ENCODE data around the gene MYL2.

Gene MYL2

DNA sequence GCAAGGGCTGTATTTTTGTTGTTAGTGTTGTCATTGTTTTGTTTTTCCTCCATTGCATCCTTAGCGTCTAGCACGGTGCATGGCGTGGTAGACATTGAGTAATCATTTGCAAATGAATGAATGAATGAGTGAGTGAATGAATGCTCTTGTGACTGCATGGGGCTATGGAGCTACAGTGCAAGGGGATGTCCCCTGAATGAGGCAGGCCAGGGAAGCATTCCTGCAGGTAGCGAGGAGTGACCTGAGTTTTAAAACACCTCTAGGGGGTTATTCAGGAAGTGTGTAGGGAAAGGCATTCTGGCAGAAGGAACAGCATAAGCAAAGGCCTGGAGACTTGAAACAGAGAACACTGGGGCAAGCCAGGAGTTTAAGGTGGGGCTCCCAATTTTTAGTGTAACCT, 16.9 kb downstream of the MYL2 start:
- in situ Hi-C loops (cut with MboI; ENCODE audit: low sequenced_read_pairs) = no loop called here

DNA sequence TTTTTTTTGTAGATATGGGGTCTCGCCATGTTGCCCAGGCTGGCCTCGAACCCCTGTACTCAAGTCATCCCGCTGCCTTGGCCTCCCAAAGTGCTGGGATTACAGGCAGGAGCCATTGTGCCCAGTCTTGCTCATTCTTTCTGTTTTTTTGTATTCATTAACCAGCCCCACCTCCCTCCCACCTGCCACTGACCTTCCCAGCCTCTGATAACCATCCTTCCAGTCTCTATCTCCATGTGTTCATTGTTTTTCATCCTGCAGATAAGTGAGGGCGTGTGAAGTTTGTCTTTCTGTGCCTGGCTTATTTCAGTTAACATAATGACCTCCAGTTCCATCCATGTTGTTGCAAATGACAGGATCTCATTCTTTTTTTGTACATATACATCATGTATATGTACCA, 19.0 kb downstream of the MYL2 start:
- in situ Hi-C loops (cut with MboI; ENCODE audit: low sequenced_read_pairs) = no loop called here

DNA sequence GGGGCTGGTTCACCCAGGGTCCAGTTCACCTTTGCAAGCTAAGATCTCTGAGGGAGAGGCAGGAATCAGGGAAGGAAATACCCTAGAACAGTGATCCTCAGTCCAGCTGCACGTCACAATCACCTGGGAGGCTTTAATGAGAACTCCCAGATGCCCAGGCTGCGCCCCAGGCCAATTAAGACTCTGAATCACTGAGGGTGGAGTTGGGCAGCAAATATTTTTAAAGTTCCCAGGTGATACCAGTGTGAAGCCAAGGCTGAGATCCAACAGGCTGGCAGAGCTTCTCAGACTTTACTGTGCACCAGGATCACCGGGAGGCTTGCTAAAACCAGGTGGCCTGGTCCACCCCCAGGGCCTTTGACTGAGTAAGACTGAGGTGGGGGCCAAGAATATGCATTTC, 23.8 kb downstream of the MYL2 start:
- in situ Hi-C loops (cut with MboI; ENCODE audit: low sequenced_read_pairs) = no loop called here

DNA sequence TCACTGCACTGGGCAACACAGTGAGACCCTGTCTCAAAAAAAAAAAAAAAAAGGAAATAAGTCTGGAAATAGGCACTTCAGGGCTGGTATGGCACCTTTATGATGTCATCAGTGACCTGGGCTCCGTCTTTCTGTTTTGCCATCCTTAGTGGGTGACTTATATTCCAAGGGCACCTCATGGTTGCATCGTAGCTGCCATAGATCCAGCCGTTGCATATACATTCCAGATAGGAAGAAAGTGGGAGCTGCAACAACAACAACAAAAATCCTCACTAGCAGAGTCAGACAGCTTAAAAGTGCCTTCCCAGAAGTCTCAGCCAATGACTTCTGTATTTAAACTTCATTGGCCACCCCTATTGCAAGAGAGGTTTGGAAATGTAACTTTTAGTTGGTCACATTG, 26.4 kb downstream of the MYL2 start:
- in situ Hi-C loops (cut with MboI; ENCODE audit: low sequenced_read_pairs) = no loop called here

DNA sequence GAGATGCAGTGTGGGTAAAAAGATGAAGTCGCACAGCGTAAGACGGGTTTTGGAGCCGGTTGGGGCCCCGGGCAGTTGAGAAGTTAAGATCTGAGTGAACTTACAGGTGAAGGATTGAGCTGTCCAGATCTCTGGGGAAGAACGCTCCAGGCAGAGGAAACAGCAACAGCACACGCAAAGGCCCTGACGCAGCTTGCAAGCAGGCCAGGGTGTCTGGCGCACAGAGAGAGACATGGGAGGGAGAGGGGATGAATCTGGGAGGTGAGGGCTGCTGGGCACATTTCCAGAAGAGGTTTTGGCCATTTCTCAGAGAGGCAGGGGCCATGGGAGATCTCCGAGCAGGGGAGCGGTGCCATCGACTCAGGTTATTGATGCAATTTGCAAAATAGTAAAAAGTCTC, 31.0 kb downstream of the MYL2 start:
- in situ Hi-C loops (cut with MboI; ENCODE audit: low sequenced_read_pairs) = no loop called here

DNA sequence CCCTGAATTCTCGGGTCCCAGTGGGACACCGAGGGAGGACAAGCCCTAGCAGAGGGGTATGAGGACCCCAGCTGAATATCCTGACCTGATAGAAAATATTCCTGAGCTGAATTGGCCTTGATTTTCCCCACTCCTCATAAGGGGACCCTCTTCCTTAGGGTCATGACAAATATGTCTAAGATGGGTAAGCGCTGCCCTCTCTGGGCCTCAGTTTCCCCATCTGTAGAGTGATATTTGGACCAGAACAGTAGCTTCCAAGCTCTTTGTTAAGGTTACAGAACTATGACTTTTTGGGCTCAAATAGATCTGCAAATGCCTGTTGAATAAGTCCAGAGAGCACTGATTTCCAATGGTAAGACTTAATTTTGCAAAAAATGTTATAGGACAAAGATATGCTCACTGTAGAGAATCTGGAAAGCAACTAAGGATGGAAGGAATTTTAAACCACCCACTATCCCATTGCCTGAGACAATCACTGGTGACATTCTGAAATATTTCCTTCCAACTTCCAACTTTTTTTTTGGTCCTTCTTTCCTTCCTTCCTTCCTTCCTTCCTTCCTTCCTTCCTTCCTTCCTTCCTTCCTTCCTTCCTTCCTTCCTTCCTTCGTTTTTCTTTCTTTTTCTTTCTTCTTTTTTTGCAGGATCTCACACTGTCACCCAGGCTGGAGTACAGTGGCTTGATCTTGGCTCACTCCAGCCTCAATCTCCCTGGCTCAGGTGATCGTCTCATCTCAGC, 32.0 kb downstream of the MYL2 start:
- in situ Hi-C loops (cut with MboI; ENCODE audit: low sequenced_read_pairs) = no loop called here

DNA sequence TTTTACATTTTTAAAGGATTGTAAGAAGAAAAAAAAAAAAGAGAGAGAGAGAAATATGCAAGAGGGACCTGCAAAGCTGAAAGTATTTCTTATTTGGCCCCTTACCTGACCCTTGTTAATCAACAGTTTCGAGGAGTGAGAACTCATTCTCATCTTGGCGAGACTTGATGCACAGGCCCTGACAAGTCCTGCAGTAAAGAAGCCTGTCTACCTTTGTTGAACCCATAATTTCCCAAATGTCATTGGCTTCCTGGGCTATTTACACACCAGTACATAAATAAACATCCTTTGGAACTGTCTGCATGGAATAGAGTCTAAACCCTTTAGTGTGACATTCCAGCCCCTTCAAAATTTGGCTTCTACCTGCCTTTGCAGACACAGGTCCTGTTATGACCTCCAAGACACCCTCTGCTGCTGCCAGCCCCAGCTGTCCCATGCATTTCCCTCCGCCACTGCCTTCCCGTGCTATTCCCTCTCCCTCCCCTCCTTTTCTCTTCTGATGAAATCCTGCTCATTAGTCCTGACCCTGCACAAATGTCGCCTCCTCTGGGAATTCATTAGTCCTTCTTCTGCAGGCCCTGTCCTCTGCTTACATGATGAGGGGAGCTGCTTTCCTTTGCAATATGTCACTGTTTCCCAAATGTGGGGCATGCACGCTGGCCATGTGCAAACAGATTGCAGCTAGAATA, 35.1 kb downstream of the MYL2 start:
- in situ Hi-C loops (cut with MboI; ENCODE audit: low sequenced_read_pairs) = no loop called here

DNA sequence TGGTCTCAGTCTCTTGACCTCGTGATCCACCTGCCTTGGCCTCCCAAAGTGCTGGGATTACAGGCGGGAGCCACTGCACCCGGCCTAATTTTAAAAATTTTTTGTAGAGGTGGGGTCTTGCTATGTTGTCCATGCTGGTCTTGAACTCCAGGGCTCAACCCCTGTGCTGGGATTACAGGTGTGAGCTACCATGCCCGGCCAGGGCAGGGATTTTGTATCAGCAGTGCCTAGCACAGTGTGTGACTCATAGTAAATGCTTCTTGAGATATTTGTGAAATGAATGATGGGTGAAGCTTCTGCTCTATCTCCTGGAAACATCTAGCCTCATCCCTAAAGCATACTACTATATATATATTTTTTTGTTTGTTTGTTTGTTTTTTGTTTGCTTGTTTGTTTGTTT, 37.1 kb downstream of the MYL2 start:
- in situ Hi-C loops (cut with MboI; ENCODE audit: low sequenced_read_pairs) = no loop called here

DNA sequence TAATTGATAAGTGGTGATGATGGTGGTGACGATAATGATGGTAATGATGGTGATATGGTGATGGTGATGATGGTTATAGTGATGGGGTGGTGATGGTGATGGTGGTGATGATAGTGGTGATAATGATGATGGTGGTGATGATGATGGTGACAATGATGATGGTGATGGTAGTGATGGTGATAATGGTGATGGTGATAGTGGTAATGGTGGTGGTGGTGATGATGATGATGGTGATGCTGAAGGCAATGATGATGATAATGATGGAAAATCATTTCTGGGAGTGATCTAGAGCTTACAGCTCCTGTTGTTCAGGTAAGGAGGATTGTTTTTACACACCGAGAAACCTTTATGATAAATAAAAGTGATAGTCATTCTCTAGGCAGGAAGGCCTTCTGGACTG, 39.7 kb downstream of the MYL2 start:
- in situ Hi-C loops (cut with MboI; ENCODE audit: low sequenced_read_pairs) = no loop called here

DNA sequence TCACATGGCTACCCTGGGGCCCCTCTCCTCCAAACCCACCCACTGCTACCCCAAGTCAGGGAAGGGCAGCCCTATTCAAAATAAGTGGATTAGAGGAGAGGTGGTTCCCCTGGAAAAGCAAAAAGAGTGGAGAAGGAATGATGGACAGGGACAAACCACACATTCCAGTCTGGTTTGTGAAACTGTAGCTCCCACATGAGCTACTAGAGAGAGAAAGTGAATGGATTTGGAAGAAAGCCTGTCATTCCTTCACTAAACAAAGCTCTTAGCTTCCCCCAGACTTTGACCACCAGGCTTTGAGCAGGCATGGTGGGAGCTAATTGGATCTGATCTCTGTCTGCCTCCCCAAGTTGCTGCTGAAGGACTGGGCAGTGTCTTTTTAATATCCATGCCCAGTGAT, 45.6 kb downstream of the MYL2 start:
- in situ Hi-C loops (cut with MboI; ENCODE audit: low sequenced_read_pairs) = no loop called here

DNA sequence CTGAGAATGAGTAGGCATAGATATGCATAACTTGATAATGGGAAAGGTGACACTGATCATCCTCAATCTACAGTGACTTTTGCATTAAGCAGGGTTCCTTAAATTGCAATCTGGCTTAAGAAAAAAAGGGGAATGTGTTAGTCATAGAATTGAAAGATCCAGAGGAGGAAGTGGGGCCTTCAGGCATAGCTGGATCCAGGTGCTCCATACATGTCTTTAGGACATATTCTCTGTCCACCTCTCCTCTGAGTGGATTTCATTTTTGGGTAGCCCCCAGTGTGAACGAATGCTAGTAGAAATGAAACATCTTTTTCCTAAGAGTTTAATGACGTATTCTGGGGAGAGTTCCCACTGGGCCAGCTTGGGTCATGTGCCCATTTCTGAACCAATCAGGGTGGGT, 46.0 kb downstream of the MYL2 start:
- in situ Hi-C loops (cut with MboI; ENCODE audit: low sequenced_read_pairs) = no loop called here

DNA sequence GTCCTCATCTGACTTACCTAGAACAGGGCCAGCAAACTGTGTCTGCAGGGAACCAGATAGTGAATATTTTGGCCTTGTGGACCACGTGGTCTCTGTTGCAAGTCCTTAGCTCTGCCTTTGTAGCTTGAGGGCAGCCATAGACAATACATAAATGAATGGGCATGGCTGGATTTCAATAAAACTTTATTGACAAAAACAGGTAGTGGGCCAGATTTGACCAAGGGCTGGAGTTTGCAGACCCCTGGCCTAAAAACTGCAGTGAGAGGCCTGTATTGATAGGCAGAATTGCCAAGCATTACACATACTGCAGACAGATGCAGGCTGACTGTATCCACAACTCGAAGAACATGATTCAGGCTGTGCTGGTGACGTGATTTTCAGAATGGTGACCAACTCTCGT, 48.3 kb downstream of the MYL2 start:
- in situ Hi-C loops (cut with MboI; ENCODE audit: low sequenced_read_pairs) = no loop called here

DNA sequence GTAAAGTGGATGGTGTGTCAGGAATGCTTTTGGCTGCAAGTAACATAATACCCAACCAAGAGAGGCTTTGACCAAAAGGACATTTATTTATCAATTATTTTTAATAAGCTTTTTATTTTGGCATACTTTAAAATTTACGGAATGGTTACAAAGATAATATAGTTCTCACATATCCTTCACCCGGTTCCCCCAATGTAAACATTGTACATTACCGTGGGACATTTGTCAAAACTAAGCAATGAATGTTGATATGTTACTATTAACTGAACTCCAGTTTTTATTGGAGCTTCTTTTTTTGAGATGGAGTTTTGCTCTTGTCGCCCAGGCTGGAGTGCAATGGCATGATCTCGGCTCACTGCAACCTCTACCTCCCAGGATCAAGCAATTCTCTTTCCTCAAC, 50.6 kb downstream of the MYL2 start:
- in situ Hi-C loops (cut with MboI; ENCODE audit: low sequenced_read_pairs) = no loop called here

DNA sequence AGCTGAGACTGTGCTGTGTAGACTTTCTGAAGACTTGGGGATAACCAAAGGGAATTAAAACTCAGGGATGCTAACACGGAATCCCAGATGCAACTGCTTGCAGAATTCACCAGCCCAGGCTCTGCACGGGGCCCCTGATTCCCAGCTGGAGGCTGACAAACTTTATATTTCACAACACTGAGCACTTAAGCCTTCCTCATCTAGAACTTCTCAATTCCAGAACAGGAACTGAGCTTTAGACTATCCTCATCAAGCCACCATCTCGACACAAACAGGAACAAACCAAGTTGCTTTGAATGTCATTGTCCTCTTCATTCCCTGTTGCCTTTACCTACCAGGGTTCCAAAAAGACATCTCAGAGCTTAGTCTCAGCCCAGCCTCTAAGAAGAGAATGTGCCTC, 51.4 kb downstream of the MYL2 start:
- in situ Hi-C loops (cut with MboI; ENCODE audit: low sequenced_read_pairs) = no loop called here

DNA sequence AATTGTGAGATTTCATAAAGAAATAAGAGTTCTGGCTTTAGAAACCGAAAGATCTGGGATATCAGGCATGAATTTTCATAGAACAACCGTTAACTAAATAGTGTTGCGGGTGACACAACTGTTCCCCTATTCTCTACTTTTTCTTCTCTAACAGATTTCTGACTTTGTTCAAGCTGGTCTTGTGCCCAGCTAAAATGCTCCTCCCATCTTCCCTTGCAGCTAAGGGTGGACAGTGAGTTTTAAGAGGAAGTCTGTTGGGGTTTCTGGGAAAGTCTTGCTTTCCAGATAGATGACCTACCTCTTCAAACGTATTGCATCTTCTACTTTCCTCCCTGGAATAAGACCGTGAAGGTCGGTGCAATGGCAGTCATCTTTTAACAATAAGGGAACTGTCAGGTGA, 54.9 kb downstream of the MYL2 start:
- in situ Hi-C loops (cut with MboI; ENCODE audit: low sequenced_read_pairs) = no loop called here

DNA sequence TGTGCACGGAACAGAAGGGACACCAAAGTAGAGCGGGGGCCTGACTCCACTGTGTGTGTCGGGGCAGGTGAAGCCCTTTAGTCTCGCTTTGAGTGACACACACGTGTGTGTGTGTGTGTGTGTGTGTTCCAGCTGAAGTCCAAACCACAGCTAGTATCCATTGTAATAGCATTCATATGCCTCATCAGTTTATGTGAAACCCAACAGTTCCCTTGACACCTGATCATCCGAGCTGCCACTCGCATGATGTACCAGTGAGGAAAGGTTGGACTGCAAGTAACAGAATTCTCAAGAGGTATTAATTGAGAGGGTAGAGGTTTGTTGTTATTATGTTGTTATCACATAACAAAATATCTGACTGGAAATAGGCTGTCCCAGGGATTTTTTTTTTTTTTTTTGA, 57.2 kb downstream of the MYL2 start:
- in situ Hi-C loops (cut with MboI; ENCODE audit: low sequenced_read_pairs) = no loop called here

DNA sequence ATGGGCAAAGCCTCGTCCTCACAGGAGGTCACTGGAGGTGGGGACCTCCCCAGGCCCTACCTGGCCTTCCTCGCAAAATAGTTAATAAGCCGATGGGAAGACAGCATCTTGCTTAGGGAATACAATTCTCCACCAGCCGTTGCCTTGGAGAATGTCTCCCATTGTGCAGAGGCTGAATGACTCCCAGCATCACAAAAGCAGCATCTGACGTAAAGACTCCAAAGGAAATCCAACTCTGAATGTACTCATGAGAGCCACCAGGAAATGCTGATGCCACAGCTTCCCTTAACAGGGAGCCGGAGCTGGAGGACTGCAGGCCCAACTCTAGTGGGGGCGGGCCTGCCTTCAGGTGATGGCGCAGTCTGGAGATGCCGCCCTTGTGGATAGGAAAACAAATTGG, 58.0 kb downstream of the MYL2 start:
- in situ Hi-C loops (cut with MboI; ENCODE audit: low sequenced_read_pairs) = no loop called here

DNA sequence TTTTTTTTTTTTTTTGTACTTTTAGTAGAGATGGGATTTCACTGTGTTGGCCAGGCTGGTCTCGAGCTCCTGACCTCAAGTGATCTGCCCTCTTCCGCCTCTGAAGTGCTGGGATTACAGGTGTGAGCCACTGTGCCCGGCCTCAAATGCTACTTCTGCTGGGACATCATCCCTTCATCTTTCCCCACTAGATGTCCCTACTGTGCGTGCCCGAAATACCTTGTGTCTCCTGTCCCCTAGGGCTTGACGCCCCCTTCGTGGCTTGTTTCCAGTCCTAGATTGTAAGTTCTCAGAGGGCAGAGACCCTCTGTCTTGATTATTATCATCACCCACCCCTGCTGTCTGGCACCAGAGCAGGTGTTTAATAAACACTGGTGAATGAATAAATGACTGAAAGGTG, 58.6 kb downstream of the MYL2 start:
- in situ Hi-C loops (cut with MboI; ENCODE audit: low sequenced_read_pairs) = no loop called here

All from HL-60/S4 (cell line).